HG03378 (cell line): ENCODE results near the gene IMP3.

ENCODE experiments used
- ATAC-seq: cut with Tn5 transposase; IDR thresholded peaks from one replicate; pipeline ENCODE4 v1.9.1; 2021; ENCODE audit warnings: mild to moderate bottlenecking, moderate library complexity; ENCODE audit not compliant: unreplicated experiment

IMP3 gene

GRCh38 chr15:75673426-75674235 is 33.6 kb upstream of the IMP3 start:
- no peak for ATAC-seq

GRCh38 chr15:75672646-75673425 is 32.8 kb upstream of the IMP3 start:
- ATAC-seq: no peak

- ATAC-seq: no peak
These were observed 31.9 kb upstream of the IMP3 start for GRCh38 chr15:75671730-75672602.

- ATAC-seq: no peak
These were observed 29.8 kb upstream of the IMP3 start for GRCh38 chr15:75669879-75670212.

- no peak for ATAC-seq
These were observed 29.3 kb upstream of the IMP3 start for GRCh38 chr15:75669191-75669878.

GRCh38 chr15:75666823-75667501 is 26.9 kb upstream of the IMP3 start:
- no peak for ATAC-seq

GRCh38 chr15:75663931-75664421 is 24.0 kb upstream of the IMP3 start:
- ATAC-seq: no peak

GRCh38 chr15:75662823-75663519 is 22.9 kb upstream of the IMP3 start:
- no peak for ATAC-seq

GRCh38 chr15:75661756-75662140 is 21.7 kb upstream of the IMP3 start:
- no peak for ATAC-seq

- no peak for ATAC-seq
These were observed 21.2 kb upstream of the IMP3 start for GRCh38 chr15:75661100-75661755.

GRCh38 chr15:75659928-75660645 is 20.1 kb upstream of the IMP3 start:
- no peak for ATAC-seq

GRCh38 chr15:75659141-75659771 is 19.2 kb upstream of the IMP3 start:
- no peak for ATAC-seq

GRCh38 chr15:75656813-75657212 is 16.8 kb upstream of the IMP3 start:
- no peak for ATAC-seq

- no peak for ATAC-seq
These were observed 16.3 kb upstream of the IMP3 start for GRCh38 chr15:75656331-75656730.

GRCh38 chr15:75655931-75656330 is 15.9 kb upstream of the IMP3 start:
- no peak for ATAC-seq

GRCh38 chr15:75654201-75654907 is 14.3 kb upstream of the IMP3 start:
- ATAC-seq: no peak

- ATAC-seq: no peak
These were observed 13.4 kb upstream of the IMP3 start for GRCh38 chr15:75653347-75653913.
